K562 (cell line): ENCODE data around the gene ATE1. TPM values are rescaled to one million over a fixed set of nuclear protein-coding genes. Genes with fewer than 3 reads are reported as not detected.

Experiments
- CBFA2T2 ChIP-seq: fragments of 450-650 bp; conservative IDR thresholded peaks from 2 replicates; pipeline ENCODE4 v1.6.1; 2017; ENCODE audit warnings: mild to moderate bottlenecking
- CEBPG ChIP-seq, 3 experiments: fragments of 200-800 bp in 1 of 3; sonication (Bioruptor generic) in 1 of 3; sonication (generic) in 1 of 3; formaldehyde crosslinking in 1 of 3; IDR thresholded peaks in 2 of 3; conservative IDR thresholded peaks in 1 of 3; 2 replicates each; pipeline versions ENCODE4 v1.6.1 to v1.8.0; 2016 to 2022; ENCODE audit warnings: missing compliant biosample characterization in 2 of 3, missing genetic modification characterization in 2 of 3, mild to moderate bottlenecking in 1 of 3, missing genetic modification reagents in 1 of 3
- ELF1 ChIP-seq: fragments of 200-800 bp; sonication (Bioruptor generic); IDR thresholded peaks from 2 replicates; pipeline ENCODE4 v1.6.1; 2016; ENCODE audit warnings: missing genetic modification characterization, missing compliant biosample characterization
- ERF ChIP-seq: fragments of 450-650 bp; formaldehyde crosslinking; IDR thresholded peaks from 2 replicates; pipeline ENCODE4 v1.4.0; 2020; ENCODE audit warnings: mild to moderate bottlenecking, mixed read lengths
- HMGXB4 ChIP-seq: sonication (generic); formaldehyde crosslinking; IDR thresholded peaks from 2 replicates; pipeline ENCODE4 v1.8.1; 2023; ENCODE audit warnings: mild to moderate bottlenecking, missing genetic modification reagents
- KDM2B ChIP-seq: fragments of 250-450 bp; sonication (Bioruptor Pico); IDR thresholded peaks from 2 replicates; pipeline ENCODE4 v1.8.0; 2021; ENCODE audit warnings: mild to moderate bottlenecking, moderate library complexity
- LARP7 ChIP-seq: fragments of 450-650 bp; IDR thresholded peaks from 2 replicates; pipeline ENCODE4 v1.6.1; 2016
- LEF1 ChIP-seq: fragments of 450-650 bp; IDR thresholded peaks from 2 replicates; pipeline ENCODE4 v1.6.1; 2016; ENCODE audit warnings: mild to moderate bottlenecking
- MEIS2 ChIP-seq: fragments of 450-650 bp; IDR thresholded peaks from 2 replicates; pipeline ENCODE4 v1.6.1; 2014; ENCODE audit warnings: mild to moderate bottlenecking; ENCODE audit not compliant: partially characterized antibody
- NCOA2 ChIP-seq, 2 experiments: fragments of 450-650 bp; IDR thresholded peaks; 2 replicates each; pipeline ENCODE4 v1.6.1; 2018; ENCODE audit warnings: mild to moderate bottlenecking in 2 of 2, moderate library complexity in 1 of 2; ENCODE audit not compliant: partially characterized antibody in 2 of 2
- RBFOX2 ChIP-seq: fragments of 200-400 bp; formaldehyde crosslinking; IDR thresholded peaks from 2 replicates; pipeline ENCODE4 v1.6.1; 2017; ENCODE audit warnings: low read depth, mild to moderate bottlenecking, low read length, moderate library complexity
- RBM22 ChIP-seq: fragments of 200-400 bp; formaldehyde crosslinking; IDR thresholded peaks from 2 replicates; pipeline ENCODE4 v1.6.1; 2018; ENCODE audit warnings: low read length, low read depth; ENCODE audit not compliant: poor library complexity, severe bottlenecking
- RCOR1 ChIP-seq, 2 experiments: IDR thresholded peaks; 2 replicates each; pipeline ENCODE4 v1.6.1; 2012; ENCODE audit warnings: low read depth in 2 of 2, low read length in 2 of 2, borderline replicate concordance in 1 of 2, improper control_type of control experiment in 1 of 2
- SP2 ChIP-seq: IDR thresholded peaks from 2 replicates; pipeline ENCODE4 v1.6.1; 2011; ENCODE audit warnings: mild to moderate bottlenecking, low read depth, low read length, moderate library complexity; ENCODE audit not compliant: poor library complexity, severe bottlenecking; ENCODE audit errors: extremely low read depth
- TEAD4 ChIP-seq, 2 experiments: sonication (generic) in 1 of 2; formaldehyde crosslinking in 1 of 2; IDR thresholded peaks; 2 replicates each; pipeline versions ENCODE4 v1.6.1 to v1.8.0; 2012 to 2022; ENCODE audit warnings: borderline replicate concordance in 1 of 2, inconsistent platforms in 1 of 2, low read length in 1 of 2, mild to moderate bottlenecking in 1 of 2, missing genetic modification reagents in 1 of 2
- TFAP4 ChIP-seq: sonication (generic); formaldehyde crosslinking; IDR thresholded peaks from 2 replicates; pipeline ENCODE4 v1.8.0; 2022; ENCODE audit warnings: missing genetic modification reagents, mild to moderate bottlenecking, moderate library complexity, borderline replicate concordance
- TFE3 ChIP-seq: fragments of 450-650 bp; formaldehyde crosslinking; IDR thresholded peaks from 2 replicates; pipeline ENCODE4 v1.4.0; 2020; ENCODE audit warnings: mild to moderate bottlenecking, mixed read lengths
- TSC22D4 ChIP-seq: fragments of 450-650 bp; IDR thresholded peaks from 2 replicates; pipeline ENCODE4 v1.6.1; 2016; ENCODE audit warnings: missing genetic modification characterization, missing biosample characterization, control low read depth
- WHSC1 ChIP-seq: IDR thresholded peaks from one replicate; pipeline ENCODE4 v1.6.1; 2012; ENCODE audit warnings: low read length, control low read depth, inconsistent platforms
- ZC3H4 ChIP-seq: sonication (generic); formaldehyde crosslinking; IDR thresholded peaks from 2 replicates; pipeline ENCODE4 v1.9.0; 2021; ENCODE audit warnings: missing genetic modification reagents, borderline replicate concordance
- ZFP30 ChIP-seq: fragments of 250-450 bp; sonication (Bioruptor Pico); IDR thresholded peaks from 2 replicates; pipeline ENCODE4 v1.8.0; 2022; ENCODE audit warnings: moderate library complexity, mild to moderate bottlenecking, inconsistent platforms, borderline replicate concordance
- ZNF561 ChIP-seq: fragments of 450-650 bp; formaldehyde crosslinking; conservative IDR thresholded peaks from 2 replicates; pipeline ENCODE4 v1.4.0; 2020; ENCODE audit warnings: mild to moderate bottlenecking, moderate library complexity
- ZSCAN32 ChIP-seq: fragments of 450-650 bp; formaldehyde crosslinking; IDR thresholded peaks from 2 replicates; pipeline ENCODE4 v1.4.0; 2020; ENCODE audit warnings: mild to moderate bottlenecking, moderate library complexity
- polyA plus RNA-seq, 8 experiments: library from polyadenylated mRNA; depleted of rRNA in 4 of 8; stranded (reverse) in 5 of 8; unstranded in 3 of 8; fragments of >200 nt; fragmentation: Nextera tagmentation in 2 of 8; fragmentation: Illumina TruSeq in 1 of 8; extraction: Ambion mirVana in 2 of 8; extraction: Trizol in 1 of 8; gene quantifications; 2 replicates each; pipeline versions ENCODE4 v1.2.1 to v1.2.3, GENCODE V29; 2011 to 2014; ENCODE audit warnings: inconsistent platforms in 1 of 8, missing spikeins in 1 of 8
- total RNA-seq, 7 experiments: library from RNA; depleted of rRNA in 6 of 7; stranded (reverse); fragments of >200 nt in 6 of 7; fragmentation: Illumina TruSeq in 2 of 7; extraction: Trizol in 2 of 7; gene quantifications; 2 replicates each; pipeline versions ENCODE4 v1.2.1 to v1.2.3, GENCODE V29; 2011 to 2021; ENCODE audit warnings: low replicate concordance in 1 of 7

Gene ATE1
- total and polyA plus RNA-seq, 9 of the 15 experiments (the other 6 are each of a cell fraction or from before 2014, with no cell fraction given), result 3.0 to 14.2 (median 8.8) TPM

- TF ChIP-seq ZC3H4 (CRISPR knock-in tag) (no peak), CEBPG (CRISPR knock-in tag; IDR thresholded peaks at IDR 0.05) (no peak), CEBPG (tag; conservative IDR thresholded peaks at IDR 0.05 in 1 of 2, IDR thresholded peaks at IDR 0.05 in 1 of 2) (no peak), CBFA2T2 (0 out of 2 replicates have a peak, but pooled peaks have one; percentile 8), ZFP30 (CRISPR knock-in tag) (no peak), LEF1 (no peak), ZNF561 (no peak), RCOR1 (IDR thresholded peaks at IDR 0.05; ENCODE audit: borderline replicate concordance in 1 of 2, low read depth in 2 of 2, low read length in 2 of 2) (peak in 1 of 2 experiments; percentile 34; a peak in 1 of 4 replicates), TFAP4 (CRISPR knock-in tag) (no peak), LARP7 (no peak), WHSC1 (no peak), ERF (CRISPR knock-in tag) (no peak), TFE3 (CRISPR knock-in tag) (no peak), SP2 (no peak), HMGXB4 (CRISPR knock-in tag) (no peak), MEIS2 (peak; percentile 88), ELF1 (no peak), TSC22D4 (no peak), TEAD4 (IDR thresholded peaks at IDR 0.05; ENCODE audit: low read length) (peak; percentile 64), TEAD4 (CRISPR knock-in tag; IDR thresholded peaks at IDR 0.05; ENCODE audit: borderline replicate concordance) (no peak), RBFOX2 (no peak), RBM22 (no peak), ZSCAN32 (no peak), NCOA2 (IDR thresholded peaks at IDR 0.05; ENCODE audit: partially characterized antibody in 2 of 2) (no peak), KDM2B (CRISPR knock-in tag) (no peak)
Observed at GRCh38 chr10:121736315-121737130, 191.3 kb downstream of the ATE1 start (continued).
